HTERT RPE-1 (cell line): ENCODE results near the gene ZBP1.

Source experiments
- in situ Hi-C: fragments of 300-500 bp; cut with MboI; formaldehyde crosslinking; loops from 4 replicates; pipeline ENCODE4 v1.14.3; 2020; ENCODE audit warnings: low sequenced_read_pairs

The ZBP1 gene

GRCh38 chr20:57561356-57562279 lies 58.6 kb downstream of the ZBP1 start:
- in situ Hi-C loops, result no loop called here

- in situ Hi-C loops, result no loop called here
These were observed 59.5 kb downstream of the ZBP1 start, which contains the start of gene PCK1 for GRCh38 chr20:57560554-57561355. Gene PCK1, plus strand, starts transcription at chr20:57561110. Its CDS starts 302 bp downstream, at chr20:57561412.

DNA sequence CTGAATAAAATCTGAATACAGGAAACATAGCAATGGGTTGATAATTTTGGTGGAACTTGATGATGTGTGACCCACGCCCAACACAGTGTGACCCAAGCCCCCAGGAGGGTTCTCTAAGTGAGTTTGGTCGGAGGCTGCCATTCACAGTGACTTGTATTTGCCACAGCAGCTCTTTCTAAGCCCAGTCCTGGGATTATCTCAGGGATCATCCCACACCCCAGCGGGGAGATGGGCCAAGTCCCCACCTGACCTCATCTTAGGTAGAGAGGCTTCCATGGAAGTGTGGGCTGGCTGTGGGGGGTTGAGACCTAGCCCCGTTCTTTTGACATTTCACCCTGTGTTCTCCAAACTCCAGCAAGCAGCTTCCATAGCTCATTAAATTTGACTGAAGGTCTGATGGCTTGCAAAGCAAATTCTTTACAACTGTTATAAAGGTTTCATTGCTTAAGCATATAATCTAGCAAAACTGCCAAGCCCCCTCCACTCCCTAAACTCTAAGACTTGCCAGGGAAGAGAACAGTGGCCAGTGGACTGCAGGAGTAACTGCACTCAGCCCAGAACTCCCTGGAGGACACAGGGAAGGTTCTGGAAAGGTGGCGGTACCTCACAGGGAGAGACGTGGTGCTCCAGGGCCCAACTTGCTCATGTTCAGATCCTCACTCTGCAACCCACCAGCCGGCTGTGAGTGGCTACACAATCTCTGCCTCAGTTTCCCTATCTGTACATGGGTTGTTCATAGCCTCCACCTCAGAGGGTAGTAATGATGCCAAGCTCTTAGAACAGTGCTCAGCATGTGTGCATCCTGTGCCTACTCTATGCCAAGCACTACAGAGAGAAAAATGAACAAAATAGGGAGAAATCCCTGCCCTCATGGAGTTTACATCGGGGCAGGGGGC lies 60.3 kb downstream of the ZBP1 start:
- in situ Hi-C loops, result no loop called here

DNA sequence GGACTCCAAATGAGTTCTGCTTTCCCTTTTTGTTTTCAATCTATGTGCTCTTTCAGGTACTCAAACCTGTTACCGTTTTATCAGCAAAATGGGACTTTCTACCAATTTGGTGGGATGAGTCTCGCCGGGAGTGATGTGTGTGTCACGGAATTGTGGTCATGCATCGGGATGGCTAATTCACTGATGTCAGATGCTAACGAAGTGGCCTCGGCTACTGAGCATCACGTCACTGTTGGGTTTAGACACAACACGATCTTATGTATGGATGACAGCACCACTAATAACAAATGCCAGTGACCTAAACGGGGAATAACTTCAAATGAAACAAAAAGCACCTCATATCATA lies 61.0 kb downstream of the ZBP1 start:
- in situ Hi-C loops, result no loop called here

DNA sequence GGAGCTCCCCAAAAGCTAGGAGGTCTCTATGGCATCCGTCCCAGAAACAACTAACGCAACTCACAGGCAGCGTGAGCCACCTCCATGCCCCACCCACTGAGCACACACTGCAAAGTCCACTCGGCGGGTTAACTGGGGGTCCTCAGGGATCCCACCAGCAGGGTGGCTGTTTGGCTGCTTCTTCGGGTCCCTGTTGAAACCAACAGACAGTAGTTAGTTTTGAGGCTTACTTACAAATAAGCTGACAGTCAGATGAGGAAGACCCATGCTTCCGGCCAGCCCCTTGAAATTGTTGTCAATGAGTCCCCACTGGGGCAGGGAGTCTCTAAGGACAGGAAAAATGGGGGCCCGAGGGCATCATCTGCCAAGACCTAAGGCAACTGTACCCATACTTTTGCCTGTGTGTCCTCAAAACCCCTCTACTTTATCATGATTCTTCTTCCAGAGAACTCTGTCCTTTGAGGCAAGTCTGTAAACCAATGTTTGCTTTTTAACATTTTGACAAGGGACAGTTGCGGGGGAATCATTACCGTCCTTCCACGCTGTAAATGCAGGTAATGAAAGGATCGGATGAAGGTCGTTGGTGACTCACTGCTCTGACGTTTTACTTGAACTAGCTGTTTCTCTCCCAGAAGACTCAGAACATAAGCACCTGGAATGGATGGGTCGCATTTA lies 61.5 kb downstream of the ZBP1 start:
- in situ Hi-C loops, result no loop called here

DNA sequence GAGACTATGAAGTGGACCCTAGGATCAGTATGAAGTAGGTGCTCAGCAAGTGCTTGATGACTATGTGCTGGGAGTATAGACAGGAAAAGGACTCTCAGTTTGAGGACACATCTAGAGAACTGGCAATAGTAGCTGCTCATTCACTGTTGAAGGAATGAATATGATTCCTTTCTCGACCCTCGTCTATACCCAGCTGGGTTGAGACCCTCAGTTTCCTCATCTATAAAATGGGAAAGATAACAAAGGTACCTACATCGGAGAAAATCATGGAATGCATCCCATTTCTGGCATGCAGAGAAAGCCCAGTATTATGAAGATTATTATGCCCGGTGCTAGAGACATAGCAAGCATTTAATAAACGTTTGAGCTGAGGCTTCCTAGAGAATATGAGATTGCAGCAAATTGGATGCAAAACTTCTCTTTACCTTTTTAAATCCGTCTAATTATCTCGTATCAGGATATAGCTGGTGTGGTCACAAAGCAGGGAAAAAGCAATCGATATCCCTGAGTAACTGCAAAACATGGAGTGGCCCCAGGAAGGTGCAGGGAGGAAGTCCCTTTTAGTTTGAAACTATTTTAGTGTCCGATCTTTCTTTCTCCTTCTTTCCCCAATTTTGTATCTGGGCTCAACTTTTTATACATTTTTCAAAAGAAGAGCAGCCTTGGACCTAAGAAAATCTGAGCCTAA lies 62.2 kb downstream of the ZBP1 start:
- in situ Hi-C loops, result no loop called here

- in situ Hi-C loops, result no loop called here
These were observed 63.3 kb downstream of the ZBP1 start for GRCh38 chr20:57556980-57557274.

- in situ Hi-C loops, result no loop called here
These were observed 64.6 kb downstream of the ZBP1 start for GRCh38 chr20:57555457-57556184.
